HCT116 (cell line): ENCODE measurements around the gene PEMT. TPM values are rescaled to one million over a fixed set of nuclear protein-coding genes. Genes with fewer than 3 reads are reported as not detected.

Source experiments
- ATAC-seq: fragments of 200-7000 bp; cut with Tn5 transposase; 2 replicates; pipeline ENCODE4 v1.9.1; 2020; ENCODE audit warnings: mild to moderate bottlenecking, moderate library complexity
- BruUV-seq: library from RNA; stranded (reverse); fragments of 400-500 nt; replicated peaks from 2 replicates; lab custom pipeline; 2021; lab: Mats Ljungman, UMichigan
- CTCF ChIA-PET: fragments of 300-600 bp; sonication (Branson Sonifier 250); formaldehyde crosslinking; loops from one replicate; lab custom pipeline; 2021; ENCODE audit warnings: antibody characterized with exemption; lab: Charles Lee
- POLR2A ChIA-PET: fragments of 300-600, 350-600 bp; sonication (Branson Sonifier 250); formaldehyde crosslinking; loops from one replicate; lab custom pipeline; 2021; ENCODE audit warnings: antibody characterized with exemption; lab: Charles Lee
- RAD21 ChIA-PET, 2 experiments: fragments of 300-600 bp; sonication (Branson Sonifier 250); formaldehyde crosslinking; loops; one replicate each; lab custom pipeline; 2023; ENCODE audit warnings: low total read pairs in 2 of 2; ENCODE audit not compliant: uncharacterized antibody in 2 of 2, unreplicated experiment in 2 of 2, low non-redundant PET in 1 of 2; lab: Charles Lee
- DNase-seq: peaks from one replicate; pipeline ENCODE4 v3.0.0-alpha.2; 2010; ENCODE audit warnings: low read depth, low spot score
- H2AFZ ChIP-seq: fragments of 200-600 bp; shearing (Covaris generic), sonication (generic); 2 replicates; pipeline ENCODE4 v1.6.1; 2017; ENCODE audit warnings: low read depth, mixed run types, mixed read lengths, antibody characterized with exemption, low read length; ENCODE audit not compliant: poor library complexity, severe bottlenecking
- H3K27ac ChIP-seq: 2 replicates; pipeline ENCODE4 v1.5.1; 2012; ENCODE audit warnings: low read depth, low read length
- H3K27me3 ChIP-seq: fragments of 200-600 bp; sonication (generic); 2 replicates; pipeline ENCODE4 v1.6.1; 2016; ENCODE audit warnings: mixed run types, low read length, mixed read lengths; ENCODE audit not compliant: insufficient read depth
- H3K36me3 ChIP-seq, 2 experiments: fragments of 200-500 bp in 1 of 2; fragments of 200-600 bp in 1 of 2; sonication (Bioruptor generic) in 1 of 2; sonication (generic) in 1 of 2; 2 replicates each; pipeline versions ENCODE4 v1.5.1 to v1.6.1; 2014 to 2016; ENCODE audit warnings: low read length in 2 of 2, inconsistent platforms in 1 of 2, mixed read lengths in 1 of 2, mixed run types in 1 of 2; ENCODE audit not compliant: insufficient read depth in 2 of 2, control insufficient read depth in 1 of 2
- H3K4me1 ChIP-seq, 2 experiments: fragments of 200-600 bp in 1 of 2; sonication (generic) in 1 of 2; 2 replicates each; pipeline versions ENCODE4 v1.5.1 to v1.6.1; 2012 to 2017; ENCODE audit warnings: low read length in 2 of 2, inconsistent platforms in 1 of 2, mild to moderate bottlenecking in 1 of 2, mixed read lengths in 1 of 2, mixed run types in 1 of 2, moderate library complexity in 1 of 2; ENCODE audit not compliant: insufficient read depth in 2 of 2, control insufficient read depth in 1 of 2
- H3K4me2 ChIP-seq: fragments of 200-600 bp; sonication (generic); 2 replicates; pipeline ENCODE4 v1.6.1; 2017; ENCODE audit warnings: mixed run types, low read length, mixed read lengths
- H3K4me3 ChIP-seq, 2 experiments: fragments of 200-600 bp in 1 of 2; sonication (generic) in 1 of 2; replicated peaks in 1 of 2; 2 replicates each; pipeline ENCODE4 v1.5.1; 2011 to 2016; ENCODE audit warnings: low read length in 2 of 2, control low read depth in 1 of 2, low read depth in 1 of 2, mild to moderate bottlenecking in 1 of 2, mixed read lengths in 1 of 2, mixed run types in 1 of 2
- H3K79me2 ChIP-seq: fragments of 200-600 bp; sonication (generic); 2 replicates; pipeline ENCODE4 v1.6.1; 2017; ENCODE audit warnings: mild to moderate bottlenecking, mixed run types, low read length, moderate library complexity, mixed read lengths; ENCODE audit not compliant: insufficient read depth
- H3K9ac ChIP-seq: fragments of 200-600 bp; sonication (generic); 2 replicates; pipeline ENCODE4 v1.6.1; 2016; ENCODE audit warnings: low read length, mixed read lengths
- H3K9me2 ChIP-seq: fragments of 200-600 bp; sonication (generic), shearing (Covaris generic); 2 replicates; pipeline ENCODE4 v1.6.1; 2017; ENCODE audit warnings: mixed run types, mild to moderate bottlenecking, moderate library complexity; ENCODE audit not compliant: insufficient read depth
- H3K9me3 ChIP-seq, 2 experiments: fragments of 200-500 bp in 1 of 2; fragments of 200-600 bp in 1 of 2; sonication (Bioruptor generic) in 1 of 2; sonication (generic) in 1 of 2; 2 replicates each; pipeline ENCODE4 v1.6.1; 2014 to 2017; ENCODE audit warnings: low read length in 2 of 2, mixed read lengths in 2 of 2, inconsistent platforms in 1 of 2, low read depth in 1 of 2, mild to moderate bottlenecking in 1 of 2, mixed run types in 1 of 2, moderate library complexity in 1 of 2; ENCODE audit not compliant: control insufficient read depth in 1 of 2, insufficient read depth in 1 of 2
- H4K20me1 ChIP-seq: fragments of 200-600 bp; sonication (generic), shearing (Covaris generic); 2 replicates; pipeline ENCODE4 v1.6.1; 2017; ENCODE audit warnings: mixed run types, mild to moderate bottlenecking, moderate library complexity; ENCODE audit not compliant: insufficient read depth
- CEBPB ChIP-seq: IDR thresholded peaks from 2 replicates; pipeline ENCODE4 v1.6.1; 2012; ENCODE audit warnings: low read depth
- CTCF ChIP-seq, 3 experiments: fragments of 200-600 bp in 1 of 3; sonication (generic) in 1 of 3; IDR thresholded peaks in 2 of 3; conservative IDR thresholded peaks in 1 of 3; 2 replicates each; pipeline ENCODE4 v1.5.1; 2012 to 2017; ENCODE audit warnings: low read depth in 2 of 3, low read length in 2 of 3, antibody characterized with exemption in 1 of 3, borderline replicate concordance in 1 of 3, control low read depth in 1 of 3, mild to moderate bottlenecking in 1 of 3, mixed read lengths in 1 of 3, mixed run types in 1 of 3, moderate library complexity in 1 of 3; ENCODE audit not compliant: insufficient read depth in 1 of 3
- EGR1 ChIP-seq: IDR thresholded peaks from 2 replicates; pipeline ENCODE4 v1.6.1; 2012; ENCODE audit warnings: low read depth
- ELF1 ChIP-seq: IDR thresholded peaks from 2 replicates; pipeline ENCODE4 v1.6.1; 2012; ENCODE audit warnings: low read depth, borderline replicate concordance
- EZH2 ChIP-seq: fragments of 200-600 bp; sonication (generic); IDR thresholded peaks from 2 replicates; pipeline ENCODE4 v1.6.1; 2017; ENCODE audit warnings: antibody characterized with exemption, mixed run types
- FOSL1 ChIP-seq: IDR thresholded peaks from 2 replicates; pipeline ENCODE4 v1.6.1; 2012; ENCODE audit warnings: low read depth
- POLR2A ChIP-seq: IDR thresholded peaks from 2 replicates; pipeline ENCODE4 v1.7.0; 2011; ENCODE audit warnings: borderline replicate concordance; ENCODE audit not compliant: insufficient read depth, insufficient read length; ENCODE audit errors: extremely low read depth
- POLR2AphosphoS5 ChIP-seq: IDR thresholded peaks from 2 replicates; pipeline ENCODE4 v1.6.1; 2011; ENCODE audit warnings: mild to moderate bottlenecking, low read depth, low read length, moderate library complexity
- RAD21 ChIP-seq: IDR thresholded peaks from 2 replicates; pipeline ENCODE4 v1.6.1; 2012; ENCODE audit warnings: low read depth, mild to moderate bottlenecking
- SP1 ChIP-seq: IDR thresholded peaks from 2 replicates; pipeline ENCODE4 v1.6.1; 2012; ENCODE audit warnings: low read depth
- TCF7L2 ChIP-seq: IDR thresholded peaks from 2 replicates; pipeline ENCODE4 v1.7.0; 2011; ENCODE audit warnings: borderline replicate concordance, inconsistent platforms; ENCODE audit not compliant: insufficient read depth, insufficient read length; ENCODE audit errors: extremely low read depth
- ZBTB33 ChIP-seq: IDR thresholded peaks from 2 replicates; pipeline ENCODE4 v1.6.1; 2011; ENCODE audit warnings: mild to moderate bottlenecking, low read length, moderate library complexity; ENCODE audit not compliant: insufficient replicate concordance; ENCODE audit errors: extremely low read depth
- ZFX ChIP-seq: fragments of 450-650 bp; IDR thresholded peaks from 2 replicates; pipeline ENCODE4 v1.6.1; 2017
- ZNF274 ChIP-seq: fragments of 200-500 bp; sonication (Bioruptor generic); IDR thresholded peaks from 2 replicates; pipeline ENCODE4 v1.6.1; 2014; ENCODE audit warnings: mild to moderate bottlenecking, low read depth, low read length, inconsistent platforms
- intact Hi-C: fragments of 100-400 bp; cut with micrococcal nuclease; formaldehyde crosslinking; loops from 2 replicates; pipeline ENCODE4 v1.10.0; 2022
- total RNA-seq: library from RNA; stranded (reverse); gene quantifications from one replicate; pipeline ENCODE4 v1.2.1, GENCODE V29; 2021; ENCODE audit not compliant: unreplicated experiment
- TF ChIP-seq, protein P1 (sequence below): IDR thresholded peaks from 2 replicates; pipeline ENCODE4 v1.6.1; 2012; ENCODE audit warnings: low read depth

Gene PEMT
- total RNA-seq, 1 experiment from 2014 or later: 52.1 TPM

- DNase-seq (no peak), ATAC-seq (no peak)
- no peak overlapping the region for H3K9ac ChIP-seq
- TF ChIP-seq FOSL1 (no peak), EGR1 (no peak), CEBPB (no peak), RAD21 (no peak), POLR2AphosphoS5 (no peak), TCF7L2 (no peak), ELF1 (no peak), ZBTB33 (no peak), SP1 (no peak), EZH2 (no peak), ZNF274 (no peak), POLR2A (no peak), CTCF (IDR thresholded peaks at IDR 0.05 in 2 of 3, conservative IDR thresholded peaks at IDR 0.05 in 1 of 3; ENCODE audit: borderline replicate concordance in 1 of 3, insufficient read depth in 1 of 3, low read depth in 2 of 3, low read length in 2 of 3) (no peak), ZFX (no peak)
- TF ChIP-seq, protein P1, sequence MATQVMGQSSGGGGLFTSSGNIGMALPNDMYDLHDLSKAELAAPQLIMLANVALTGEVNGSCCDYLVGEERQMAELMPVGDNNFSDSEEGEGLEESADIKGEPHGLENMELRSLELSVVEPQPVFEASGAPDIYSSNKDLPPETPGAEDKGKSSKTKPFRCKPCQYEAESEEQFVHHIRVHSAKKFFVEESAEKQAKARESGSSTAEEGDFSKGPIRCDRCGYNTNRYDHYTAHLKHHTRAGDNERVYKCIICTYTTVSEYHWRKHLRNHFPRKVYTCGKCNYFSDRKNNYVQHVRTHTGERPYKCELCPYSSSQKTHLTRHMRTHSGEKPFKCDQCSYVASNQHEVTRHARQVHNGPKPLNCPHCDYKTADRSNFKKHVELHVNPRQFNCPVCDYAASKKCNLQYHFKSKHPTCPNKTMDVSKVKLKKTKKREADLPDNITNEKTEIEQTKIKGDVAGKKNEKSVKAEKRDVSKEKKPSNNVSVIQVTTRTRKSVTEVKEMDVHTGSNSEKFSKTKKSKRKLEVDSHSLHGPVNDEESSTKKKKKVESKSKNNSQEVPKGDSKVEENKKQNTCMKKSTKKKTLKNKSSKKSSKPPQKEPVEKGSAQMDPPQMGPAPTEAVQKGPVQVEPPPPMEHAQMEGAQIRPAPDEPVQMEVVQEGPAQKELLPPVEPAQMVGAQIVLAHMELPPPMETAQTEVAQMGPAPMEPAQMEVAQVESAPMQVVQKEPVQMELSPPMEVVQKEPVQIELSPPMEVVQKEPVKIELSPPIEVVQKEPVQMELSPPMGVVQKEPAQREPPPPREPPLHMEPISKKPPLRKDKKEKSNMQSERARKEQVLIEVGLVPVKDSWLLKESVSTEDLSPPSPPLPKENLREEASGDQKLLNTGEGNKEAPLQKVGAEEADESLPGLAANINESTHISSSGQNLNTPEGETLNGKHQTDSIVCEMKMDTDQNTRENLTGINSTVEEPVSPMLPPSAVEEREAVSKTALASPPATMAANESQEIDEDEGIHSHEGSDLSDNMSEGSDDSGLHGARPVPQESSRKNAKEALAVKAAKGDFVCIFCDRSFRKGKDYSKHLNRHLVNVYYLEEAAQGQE: no peak
- no peak overlapping the region for H2AFZ ChIP-seq
- H4K20me1 ChIP-seq: no peaks in the 10 kb centered on the region
- no peaks in the 10 kb centered on the region for H3K36me3 ChIP-seq
- H3K4me3 ChIP-seq: no peak overlapping the region
- H3K4me2 ChIP-seq: no peak overlapping the region
- no TSS peak for BruUV-seq
- H3K9me3 ChIP-seq: no peaks in the 10 kb centered on the region
- POLR2A ChIA-PET: no interaction called here
- no peaks in the 10 kb centered on the region for H3K4me1 ChIP-seq
- no peaks in the 10 kb centered on the region for H3K27me3 ChIP-seq
- no peak overlapping the region for H3K27ac ChIP-seq
- H3K79me2 ChIP-seq: no peaks in the 10 kb centered on the region; the same call in 1 of the 2 replicates
- CTCF ChIA-PET: no interaction called here
- intact Hi-C loops: no loop called here
- H3K9me2 ChIP-seq: no peaks in the 10 kb centered on the region
- RAD21 ChIA-PET: no interaction called here
Observed at GRCh38 chr17:17563530-17563929, 28.0 kb downstream of the PEMT start.
